ENCODE measurements around the gene KLC4.
"Not testable (repeated sequence)": the region's sequence is repeated elsewhere in the genome, so short reads cannot be mapped to it uniquely, and the experiment has no call there.

The KLC4 gene

DNA sequence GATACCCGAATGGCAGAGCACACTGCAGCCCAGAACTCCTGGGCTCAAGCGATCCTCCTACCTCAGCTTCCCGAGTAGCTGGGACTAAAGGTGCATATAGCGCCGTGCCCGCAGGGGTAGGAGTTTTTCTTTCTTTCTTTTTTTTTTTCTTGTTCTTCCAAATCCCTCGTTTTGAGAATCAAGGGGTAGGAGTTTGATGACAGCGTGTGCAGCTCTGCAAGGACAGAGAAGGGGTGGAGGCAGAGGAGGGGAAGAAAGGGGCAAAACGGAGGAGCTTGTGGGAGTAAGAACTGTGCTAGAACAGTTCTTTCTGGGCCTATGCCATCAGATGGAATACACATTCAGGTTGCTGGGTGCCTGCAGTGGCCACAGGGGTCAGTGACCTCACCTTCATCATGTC lies 22.7 kb upstream of the KLC4 start:
- no peak for DNase-seq (ENCODE audit: low read depth in 2 of 2)

DNA sequence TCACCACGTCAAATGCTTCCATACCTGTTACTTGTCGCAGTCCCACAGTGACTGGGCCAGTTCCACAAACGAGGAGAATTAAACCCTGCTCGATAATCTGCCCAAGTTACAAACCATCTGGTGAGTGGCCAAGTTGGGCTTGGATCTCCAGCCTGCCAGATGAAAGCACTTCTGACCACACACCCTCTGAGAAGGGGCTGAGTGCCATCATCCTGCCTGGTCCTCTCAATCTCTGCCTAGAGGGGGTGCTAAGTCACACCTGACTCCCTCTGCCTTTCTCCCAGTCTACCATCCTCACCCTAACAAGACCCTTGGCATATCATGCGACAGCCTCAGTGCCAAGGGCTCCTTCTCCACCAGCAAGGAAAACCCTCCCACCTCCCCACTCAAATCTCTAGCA lies 22.2 kb upstream of the KLC4 start:
- no peak for DNase-seq (ENCODE audit: low read depth in 2 of 2)

- DNase-seq (ENCODE audit: low read depth in 2 of 2): no peak
Observed at GRCh38 chr6:43037706-43038105, 21.7 kb upstream of the KLC4 start.

DNA sequence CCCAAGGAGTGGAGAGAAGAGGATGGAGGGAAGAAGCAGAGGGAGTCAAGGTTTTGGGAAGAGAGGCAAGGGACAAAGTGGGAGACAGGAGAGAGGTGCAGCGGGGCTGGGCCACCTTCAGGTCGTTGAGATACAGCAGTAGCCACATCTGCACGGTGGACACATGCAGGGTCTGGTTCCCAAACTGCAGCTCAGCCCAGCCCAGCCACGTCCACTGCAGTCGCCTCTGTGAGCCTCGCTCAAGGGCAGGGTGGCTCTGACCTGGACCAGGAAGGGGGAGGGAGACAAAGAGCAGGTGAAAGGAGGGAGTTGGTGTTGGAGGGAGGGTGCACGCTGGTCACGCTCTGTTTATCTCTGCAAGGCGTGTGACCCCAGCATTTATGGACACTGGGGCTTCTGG lies 20.7 kb upstream of the KLC4 start:
- DNase-seq (ENCODE audit: low read depth in 2 of 2): no peak

DNA sequence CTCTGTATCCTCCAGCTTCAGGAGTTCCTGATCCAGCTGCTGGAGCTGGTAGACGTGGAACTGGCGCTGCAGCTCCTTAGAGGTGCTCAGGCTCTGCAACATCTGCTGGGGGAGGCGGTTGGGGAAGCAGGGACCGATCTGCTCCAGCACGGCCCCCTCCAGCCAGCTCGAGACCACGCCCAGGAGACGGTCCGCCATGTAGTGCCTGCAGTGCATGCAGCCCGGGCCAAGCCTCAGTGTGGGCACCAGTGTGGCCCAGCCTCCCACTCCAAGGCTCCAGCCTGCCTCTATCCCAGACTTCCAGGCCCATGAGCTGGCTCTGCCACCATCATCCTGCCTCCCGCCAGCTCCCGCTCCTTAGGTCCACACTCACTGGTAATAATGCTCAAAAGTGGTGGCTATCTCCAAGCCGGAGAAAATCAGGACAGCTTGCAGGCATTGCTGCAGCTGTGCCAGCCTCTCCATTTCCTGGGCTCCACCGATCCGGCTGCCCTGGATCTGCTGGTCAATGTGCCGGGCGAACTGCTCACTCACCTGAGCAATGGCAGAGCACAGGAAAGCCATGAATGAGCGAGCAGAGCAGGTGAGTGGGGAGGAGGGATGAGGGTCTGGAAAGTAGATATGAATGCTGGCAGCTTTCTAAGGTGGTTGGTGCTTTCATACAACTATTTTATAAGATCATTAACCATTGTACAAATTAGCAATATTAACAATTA lies 18.7 kb upstream of the KLC4 start:
- DNase-seq (ENCODE audit: low read depth in 2 of 2): no peak

GRCh38 chr6:43041475-43041874 lies 18.0 kb upstream of the KLC4 start:
- DNase-seq (ENCODE audit: low read depth in 2 of 2): not testable (repeated sequence)

DNA sequence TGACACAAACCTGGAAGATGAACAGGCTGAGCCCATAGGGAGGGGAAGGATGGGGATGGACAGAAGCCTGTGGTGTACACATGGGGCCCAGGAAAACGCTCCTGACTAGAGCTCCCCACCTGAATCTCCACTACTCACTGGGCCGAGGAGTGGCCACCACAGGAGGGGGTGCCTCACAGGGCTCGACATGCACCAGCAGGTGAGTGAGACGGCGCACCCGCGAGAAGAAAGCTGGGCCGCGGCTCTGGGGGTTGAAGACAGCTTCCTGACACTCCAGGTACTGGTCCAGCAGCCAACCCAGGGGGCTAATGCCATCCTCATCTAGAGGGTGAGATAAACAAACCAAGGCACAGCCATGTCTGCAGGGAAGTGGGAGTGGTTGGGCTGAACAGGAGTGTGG lies 16.1 kb upstream of the KLC4 start:
- DNase-seq (ENCODE audit: low read depth in 2 of 2): no peak

DNA sequence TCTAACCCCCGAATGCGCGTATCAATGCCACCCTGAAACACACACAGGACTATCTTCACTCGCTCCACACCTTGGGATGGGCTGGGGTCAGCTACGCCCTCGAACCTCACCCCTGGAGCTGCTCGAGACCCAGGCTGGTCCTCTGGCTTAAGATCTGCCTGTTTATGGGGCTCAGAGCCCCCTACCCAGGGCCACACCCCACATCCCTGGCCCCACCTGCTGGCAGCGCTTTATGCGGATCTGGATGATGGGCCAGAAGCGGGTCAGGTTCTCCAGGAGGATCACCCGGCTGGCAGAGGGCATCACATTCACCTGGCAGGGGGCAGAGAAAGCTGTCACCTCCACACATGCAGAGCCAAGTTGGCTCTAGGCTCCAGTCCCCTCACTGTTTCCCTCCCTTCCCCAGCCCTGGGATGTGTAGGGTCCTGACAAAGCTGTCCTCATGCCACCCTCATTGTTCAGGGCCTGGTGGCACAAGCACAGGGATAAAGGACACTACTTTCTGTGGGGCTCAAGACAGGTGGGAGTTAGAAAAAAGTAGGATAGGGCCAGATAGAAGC lies 14.0 kb upstream of the KLC4 start:
- no peak for DNase-seq (ENCODE audit: low read depth in 2 of 2)

GRCh38 chr6:43047998-43048397 lies 11.4 kb upstream of the KLC4 start:
- no peak for DNase-seq (ENCODE audit: low read depth in 2 of 2)

DNA sequence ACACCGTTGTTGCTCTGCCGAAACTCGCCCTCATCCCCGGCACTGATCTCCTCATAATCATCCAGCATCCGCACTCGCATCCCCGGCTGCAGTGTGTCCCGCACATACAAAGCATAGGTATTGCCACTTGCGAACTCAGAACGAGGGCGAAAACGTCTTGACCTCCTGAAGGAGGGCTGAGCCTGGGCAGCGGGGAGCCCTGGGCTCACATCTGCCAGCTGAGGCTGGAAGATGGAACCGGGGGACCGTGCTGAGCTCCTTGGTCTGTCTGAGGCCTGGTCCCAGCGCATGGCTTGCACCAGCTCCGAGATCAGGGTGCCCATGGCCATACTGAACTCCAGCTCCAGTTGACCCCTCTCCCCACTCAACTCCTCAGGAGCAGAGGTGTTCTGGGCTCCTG lies 8.4 kb upstream of the KLC4 start:
- no peak for DNase-seq (ENCODE audit: low read depth in 2 of 2)

DNA sequence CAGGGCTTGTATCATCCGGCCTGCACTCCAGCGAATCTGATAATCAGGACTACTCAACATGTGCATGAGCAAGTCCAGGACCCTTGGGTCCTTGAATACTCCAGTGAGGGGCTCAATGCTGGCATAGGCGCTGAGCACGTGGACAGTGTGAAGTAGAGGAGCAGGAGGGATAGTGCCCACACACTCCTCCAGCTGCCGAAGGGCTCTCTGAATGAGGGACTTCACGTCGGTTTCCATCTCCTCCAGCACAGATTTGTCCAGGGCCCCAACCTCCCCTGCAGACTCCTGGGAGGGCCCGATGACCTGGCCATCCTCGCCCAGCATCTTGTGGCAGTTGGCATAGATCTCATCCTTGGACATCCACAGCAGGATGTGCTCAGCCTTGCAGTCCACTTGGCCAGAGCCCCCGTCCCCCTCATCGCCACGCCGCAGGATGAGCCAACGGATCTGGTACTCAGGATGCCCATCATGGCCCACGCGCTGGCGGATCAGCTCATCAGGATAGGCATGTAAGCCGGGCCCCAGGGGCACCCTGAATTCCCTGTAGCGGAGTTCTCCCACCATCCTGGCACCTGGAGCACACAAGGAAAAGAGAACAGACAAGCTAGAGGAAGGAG lies 7.1 kb upstream of the KLC4 start:
- no peak for DNase-seq (ENCODE audit: low read depth in 2 of 2)

DNA sequence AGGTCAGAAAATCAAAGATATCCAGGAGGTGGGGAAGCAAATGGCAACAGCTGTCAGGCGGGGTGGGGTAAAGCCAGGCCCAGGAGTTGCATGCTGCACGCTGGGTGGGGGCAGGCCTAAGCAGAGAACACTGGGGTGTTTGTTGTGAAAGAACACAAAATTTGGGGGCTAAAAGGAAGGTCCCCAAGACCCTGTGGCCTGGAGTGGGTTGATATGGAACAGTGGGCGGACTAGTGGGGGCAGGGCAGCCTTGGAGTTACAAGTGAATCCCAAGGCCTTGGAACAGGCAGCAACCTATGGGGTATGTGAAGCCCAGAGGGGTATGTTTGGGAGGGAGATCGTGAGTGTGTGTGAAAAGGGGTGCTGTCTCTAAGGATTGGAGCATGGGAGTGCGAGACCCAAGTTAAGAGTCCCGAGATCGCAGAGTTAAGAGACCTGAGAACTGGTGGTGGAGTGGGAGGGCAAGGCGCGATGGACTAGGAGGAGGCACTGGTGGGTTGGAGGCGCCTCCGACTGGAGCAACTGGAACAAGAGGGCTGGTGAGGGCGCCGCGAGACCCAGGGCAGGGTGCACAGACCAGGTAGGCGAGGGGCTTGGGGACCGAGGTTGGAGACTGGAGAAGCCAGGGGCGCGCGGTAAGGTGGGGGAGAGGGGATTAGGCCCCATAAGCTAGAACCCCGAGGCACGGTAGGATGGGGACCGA lies 6.4 kb upstream of the KLC4 start:
- no peak for DNase-seq (ENCODE audit: low read depth in 2 of 2)

DNA sequence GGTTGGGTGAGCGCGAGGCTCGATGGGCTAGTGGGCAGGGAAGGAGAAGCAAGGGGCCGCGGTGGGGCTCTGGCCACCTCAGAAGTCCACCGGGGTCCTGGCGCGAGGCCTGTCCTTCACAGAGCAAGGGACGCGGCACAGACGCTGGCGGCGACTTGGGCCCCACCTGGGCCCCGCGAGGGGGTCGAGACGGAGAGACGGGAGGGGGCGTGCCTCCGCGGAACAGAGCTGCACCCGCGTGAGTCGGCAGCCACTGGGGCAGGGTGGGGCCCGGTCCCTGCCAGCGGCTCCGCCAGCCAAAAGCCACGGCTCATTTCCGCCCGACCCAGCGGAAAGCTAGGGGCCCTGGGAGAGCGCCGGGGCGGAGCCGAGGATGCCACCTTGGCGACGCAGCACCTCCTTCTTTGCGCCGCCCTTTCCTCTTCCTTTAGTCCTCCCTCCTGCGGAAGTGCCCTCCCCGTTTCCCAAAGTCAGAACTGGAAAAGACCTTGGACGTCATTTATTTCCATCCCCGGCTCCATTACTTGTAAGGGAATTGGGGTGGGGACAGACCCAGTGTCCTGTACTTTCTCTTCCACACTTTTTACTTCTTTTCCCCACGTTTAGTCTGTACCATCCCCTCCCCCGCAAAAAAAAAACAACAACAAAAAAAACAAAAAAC lies 5.8 kb upstream of the KLC4 start, which contains the start of gene CUL7:
Gene CUL7 (minus strand): TSS at position 307 of the 661 bp plus-strand sequence. CDS start 1,063 bp downstream, outside the sequence.
- peak; percentile 70 to 77 for DNase-seq (ENCODE audit: low read depth in 2 of 2)

GRCh38 chr6:43054206-43054943 lies 5.1 kb upstream of the KLC4 start:
- DNase-seq (ENCODE audit: low read depth in 2 of 2): no peak

GRCh38 chr6:43055966-43056365 lies 3.5 kb upstream of the KLC4 start:
- no peak for DNase-seq (ENCODE audit: low read depth in 2 of 2)

- DNase-seq (ENCODE audit: low read depth in 2 of 2): no peak
Observed at GRCh38 chr6:43058531-43058930, 900 bp upstream of the KLC4 start.

GRCh38 chr6:43060034-43060754 lies 763 bp downstream of the KLC4 start:
- no peak for DNase-seq (ENCODE audit: low read depth in 2 of 2)

GRCh38 chr6:43060755-43061633 lies 1.6 kb downstream of the KLC4 start:
- no peak for DNase-seq (ENCODE audit: low read depth in 2 of 2)

- DNase-seq (ENCODE audit: low read depth in 2 of 2): no peak
Observed at GRCh38 chr6:43061861-43062260, 2.4 kb downstream of the KLC4 start.

- DNase-seq (ENCODE audit: low read depth in 2 of 2): no peak
Observed at GRCh38 chr6:43062818-43063217, 3.4 kb downstream of the KLC4 start.

All from activated CD8-positive, alpha-beta memory T cell treated with anti-CD3 and anti-CD28 coated beads for 4 hours (primary cell).